Vagina (tissue), 2 donors: ENCODE data around the gene WBP1.

Experiments
- POLR2A ChIP-seq, 2 donors: fragments of 450-650 bp; IDR thresholded peaks; one replicate each; pipeline ENCODE4 v1.6.1; 2017; ENCODE audit warnings: antibody characterized with exemption in 2 of 2, mild to moderate bottlenecking in 2 of 2, moderate library complexity in 2 of 2
- TF ChIP-seq, protein P1 (sequence below), 3 experiments: fragments of 450-650 bp in 2 of 3; fragments of 200-600 bp in 1 of 3; sonication (generic) in 1 of 3; IDR thresholded peaks; one replicate each; pipeline ENCODE4 v1.5.1; 2017 to 2019; ENCODE audit warnings: antibody characterized with exemption in 3 of 3, mild to moderate bottlenecking in 2 of 3, moderate library complexity in 2 of 3

DNA sequence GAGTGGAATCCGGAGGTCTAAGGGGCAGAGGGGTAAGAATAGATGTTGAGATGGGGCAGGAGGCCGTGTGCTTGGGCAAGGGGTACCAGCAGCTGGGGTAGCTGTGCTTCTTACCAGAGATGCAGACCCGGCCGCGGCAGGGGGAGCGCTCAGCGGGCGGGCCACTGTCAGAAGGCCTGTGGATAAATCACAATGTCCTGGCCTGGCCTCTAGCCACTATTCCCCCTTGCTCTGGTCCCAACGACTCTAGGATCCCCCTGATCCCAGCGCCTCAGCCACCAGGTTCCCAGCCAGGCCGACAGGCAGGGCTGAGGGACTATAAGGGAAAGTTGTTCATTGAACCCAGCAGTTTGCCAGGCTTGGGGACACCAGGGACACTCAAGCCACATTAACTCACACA is 27.7 kb upstream of the WBP1 start:
- TF ChIP-seq, protein P1, sequence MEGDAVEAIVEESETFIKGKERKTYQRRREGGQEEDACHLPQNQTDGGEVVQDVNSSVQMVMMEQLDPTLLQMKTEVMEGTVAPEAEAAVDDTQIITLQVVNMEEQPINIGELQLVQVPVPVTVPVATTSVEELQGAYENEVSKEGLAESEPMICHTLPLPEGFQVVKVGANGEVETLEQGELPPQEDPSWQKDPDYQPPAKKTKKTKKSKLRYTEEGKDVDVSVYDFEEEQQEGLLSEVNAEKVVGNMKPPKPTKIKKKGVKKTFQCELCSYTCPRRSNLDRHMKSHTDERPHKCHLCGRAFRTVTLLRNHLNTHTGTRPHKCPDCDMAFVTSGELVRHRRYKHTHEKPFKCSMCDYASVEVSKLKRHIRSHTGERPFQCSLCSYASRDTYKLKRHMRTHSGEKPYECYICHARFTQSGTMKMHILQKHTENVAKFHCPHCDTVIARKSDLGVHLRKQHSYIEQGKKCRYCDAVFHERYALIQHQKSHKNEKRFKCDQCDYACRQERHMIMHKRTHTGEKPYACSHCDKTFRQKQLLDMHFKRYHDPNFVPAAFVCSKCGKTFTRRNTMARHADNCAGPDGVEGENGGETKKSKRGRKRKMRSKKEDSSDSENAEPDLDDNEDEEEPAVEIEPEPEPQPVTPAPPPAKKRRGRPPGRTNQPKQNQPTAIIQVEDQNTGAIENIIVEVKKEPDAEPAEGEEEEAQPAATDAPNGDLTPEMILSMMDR (IDR thresholded peaks at IDR 0.05): no peak
- TF ChIP-seq POLR2A (IDR thresholded peaks at IDR 0.05): no peak
